ENCODE data around the gene SEPTIN11.
"Not testable (repeated sequence)": the region's sequence is repeated elsewhere in the genome, so short reads cannot be mapped to it uniquely, and the experiment has no call there.

The SEPTIN11 gene

GRCh38 chr4:76957004-76957738 is 7.6 kb downstream of the SEPTIN11 start:
- in situ Hi-C loops (cut with HindIII; ENCODE audit: low sequenced_read_pairs) = loop anchor here (25.0 kb wide), 1 partner anchor 420 kb away; no protein-coding TSS in a partner anchor
- TF ChIP-seq CTCF (IDR thresholded peaks at IDR 0.05; ENCODE audit: low read depth, low read length, missing control alignments) = no peak
- no peak overlapping the region for H3K4me3 ChIP-seq (ENCODE audit: low read depth, low read length)
- DNase-seq (ENCODE audit: low read depth) = no peak

- H3K4me3 ChIP-seq (ENCODE audit: low read depth, low read length) = no peak overlapping the region
- DNase-seq (ENCODE audit: low read depth) = no peak
- TF ChIP-seq CTCF (IDR thresholded peaks at IDR 0.05; ENCODE audit: low read depth, low read length, missing control alignments) = no peak
- in situ Hi-C loops (cut with HindIII; ENCODE audit: low sequenced_read_pairs) = loop anchor here (25.0 kb wide), 1 partner anchor 422 kb away; no protein-coding TSS in a partner anchor
Observed at GRCh38 chr4:76958891-76959290, 9.3 kb downstream of the SEPTIN11 start.

GRCh38 chr4:76960014-76960413 is 10.5 kb downstream of the SEPTIN11 start:
- H3K4me3 ChIP-seq (ENCODE audit: low read depth, low read length) = no peak overlapping the region
- in situ Hi-C loops (cut with HindIII; ENCODE audit: low sequenced_read_pairs) = loop anchor here (25.0 kb wide), 1 partner anchor 423 kb away; no protein-coding TSS in a partner anchor
- TF ChIP-seq CTCF (IDR thresholded peaks at IDR 0.05; ENCODE audit: low read depth, low read length, missing control alignments) = no peak
- DNase-seq (ENCODE audit: low read depth) = no peak

GRCh38 chr4:76962406-76963130 is 13.0 kb downstream of the SEPTIN11 start:
- H3K4me3 ChIP-seq (ENCODE audit: low read depth, low read length) = no peak overlapping the region
- DNase-seq (ENCODE audit: low read depth) = no peak
- in situ Hi-C loops (cut with HindIII; ENCODE audit: low sequenced_read_pairs) = loop anchor here (25.0 kb wide), 1 partner anchor 425 kb away; no protein-coding TSS in a partner anchor
- no peak for TF ChIP-seq CTCF (IDR thresholded peaks at IDR 0.05; ENCODE audit: low read depth, low read length, missing control alignments)

GRCh38 chr4:76963131-76963750 is 13.7 kb downstream of the SEPTIN11 start:
- in situ Hi-C loops (cut with HindIII; ENCODE audit: low sequenced_read_pairs) = loop anchor here (25.0 kb wide), 1 partner anchor 426 kb away; no protein-coding TSS in a partner anchor
- H3K4me3 ChIP-seq (ENCODE audit: low read depth, low read length) = no peak overlapping the region
- no peak for TF ChIP-seq CTCF (IDR thresholded peaks at IDR 0.05; ENCODE audit: low read depth, low read length, missing control alignments)
- no peak for DNase-seq (ENCODE audit: low read depth)

GRCh38 chr4:76963927-76964326 is 14.4 kb downstream of the SEPTIN11 start:
- not testable (repeated sequence) for DNase-seq (ENCODE audit: low read depth); H3K4me3 ChIP-seq (ENCODE audit: low read depth, low read length)
- in situ Hi-C loops (cut with HindIII; ENCODE audit: low sequenced_read_pairs) = loop anchor here (25.0 kb wide), 1 partner anchor 427 kb away; no protein-coding TSS in a partner anchor
